Activated gamma-delta T cell (primary cell): ENCODE measurements around the gene NALF2.
A peak's percentile ranks its signal among the peaks of the same experiment; 100 is the strongest.

Experiments
- DNase-seq: peaks from one replicate; lab custom pipeline; 2025; lab: John Stamatoyannopoulos, UW

The NALF2 gene

DNA sequence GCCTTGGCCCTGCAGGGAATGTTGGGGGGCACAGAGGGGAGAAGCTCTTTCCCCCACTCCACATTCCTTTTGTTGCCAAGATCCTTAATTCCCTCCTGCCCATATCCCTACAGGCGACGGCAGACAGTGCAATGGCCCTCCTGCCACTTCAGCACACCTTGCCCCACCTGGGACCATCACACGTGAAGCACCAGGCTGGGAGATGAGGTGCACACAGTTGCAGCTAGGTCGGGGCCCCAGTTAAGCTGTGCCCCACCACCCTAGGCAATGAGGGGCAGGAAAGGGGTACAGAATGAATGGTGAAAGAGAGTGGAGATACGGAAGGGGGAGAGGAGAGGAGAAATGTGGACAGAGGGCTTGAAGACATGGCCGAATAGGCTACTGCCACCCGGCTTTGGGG, 26.2 kb downstream of the NALF2 start:
- no peak for DNase-seq

DNA sequence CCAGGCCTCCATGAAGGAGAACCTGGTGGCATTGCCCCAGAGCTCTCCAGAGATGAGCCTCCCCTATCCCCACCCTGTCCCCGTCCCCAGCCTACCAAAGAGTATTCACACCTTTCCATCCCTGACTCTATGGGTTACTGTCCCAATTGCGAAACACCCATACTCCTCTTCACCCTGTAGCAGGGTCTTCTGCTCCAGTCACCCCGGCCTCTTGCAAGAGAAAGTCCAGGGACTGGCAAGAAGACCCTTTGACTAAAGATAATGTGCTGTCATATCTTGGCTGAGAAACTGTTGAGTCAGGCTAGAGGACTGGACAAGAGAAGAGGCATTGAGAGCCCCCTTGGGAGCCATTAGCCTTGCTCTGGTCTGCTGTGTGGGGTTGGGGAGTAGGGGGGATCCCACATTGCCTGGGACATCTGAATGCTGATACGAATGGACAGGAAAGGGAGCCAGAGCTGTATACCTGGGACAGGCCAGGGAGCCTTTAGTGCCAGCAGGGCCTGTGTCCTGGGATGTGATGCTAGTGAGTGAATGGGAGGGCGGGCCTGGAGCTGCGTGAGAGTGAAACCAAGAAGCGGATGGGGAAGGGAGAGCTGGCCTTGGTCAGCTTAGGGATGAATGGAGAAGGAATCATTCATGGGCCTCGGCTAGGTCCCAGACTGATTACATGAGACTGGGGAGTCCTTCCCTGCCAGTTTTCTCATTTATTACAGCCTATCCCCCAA, 27.1 kb downstream of the NALF2 start:
- DNase-seq = no peak

DNA sequence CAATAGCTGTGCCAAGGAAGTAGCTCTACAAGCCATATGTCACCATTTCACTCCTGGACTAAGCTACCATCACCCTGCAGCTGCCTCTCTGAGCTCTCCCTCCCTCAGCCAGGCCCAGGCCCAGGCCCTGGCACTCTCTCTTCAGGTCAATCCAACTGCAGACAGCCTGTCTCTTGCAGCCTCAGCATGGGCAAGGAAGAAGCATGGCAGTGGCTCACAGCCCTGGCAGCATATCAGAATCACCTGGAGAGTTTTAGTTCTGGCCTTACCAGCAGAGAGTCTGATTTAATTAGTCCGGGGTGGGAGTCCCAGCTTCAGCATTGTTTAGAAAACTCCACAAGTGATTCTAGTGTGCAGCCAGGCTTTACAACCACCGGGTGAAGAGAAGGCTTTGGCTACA, 31.5 kb downstream of the NALF2 start:
- DNase-seq = no peak

DNA sequence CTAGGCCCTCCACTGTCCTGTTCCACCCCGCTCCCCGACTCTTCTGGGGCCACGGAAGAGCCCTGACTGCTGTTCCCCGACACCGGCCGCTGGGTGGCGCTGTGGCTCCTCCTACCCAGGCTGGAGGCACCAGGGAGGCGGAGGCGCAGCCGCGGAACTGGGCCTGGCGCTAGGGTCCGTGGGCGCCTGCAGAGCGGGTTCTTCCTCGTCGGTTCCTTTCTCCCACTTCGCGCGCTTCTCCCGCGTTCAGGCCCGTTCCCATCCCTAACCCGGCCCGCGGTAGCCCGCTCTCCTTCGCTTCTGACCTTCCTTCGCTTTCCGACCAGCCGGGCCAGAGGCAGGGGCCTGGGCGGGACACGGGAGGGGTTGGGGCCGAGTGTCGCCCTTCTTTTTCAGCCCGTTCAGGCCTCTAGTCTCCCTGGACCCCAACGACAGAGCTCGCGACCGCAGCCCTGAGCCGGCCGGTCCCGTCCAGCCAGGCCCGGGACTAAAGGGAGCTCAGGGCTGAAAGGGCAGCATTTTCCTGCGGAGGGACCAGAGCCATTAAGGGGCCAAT, 34.3 kb downstream of the NALF2 start:
- peak; percentile 21 for DNase-seq

DNA sequence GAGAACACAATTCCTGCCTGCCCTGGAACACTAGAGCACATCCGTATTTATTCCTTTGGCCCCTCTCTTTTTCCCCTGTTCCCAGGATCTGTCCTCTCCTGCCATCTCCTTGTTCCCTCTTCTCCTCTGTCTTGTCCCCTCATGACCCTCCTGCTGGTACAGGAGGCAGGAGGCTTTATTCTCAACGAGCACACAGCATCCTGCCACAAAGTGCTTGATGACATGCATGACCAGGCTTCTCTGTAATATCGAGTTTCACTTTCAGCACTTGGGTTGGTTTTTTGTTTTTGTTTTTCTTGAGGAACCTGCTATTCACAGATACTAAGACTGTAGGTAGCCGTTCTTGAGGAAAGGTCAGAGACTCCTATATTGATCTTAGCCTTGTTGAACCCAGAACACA, 35.3 kb downstream of the NALF2 start:
- no peak for DNase-seq

DNA sequence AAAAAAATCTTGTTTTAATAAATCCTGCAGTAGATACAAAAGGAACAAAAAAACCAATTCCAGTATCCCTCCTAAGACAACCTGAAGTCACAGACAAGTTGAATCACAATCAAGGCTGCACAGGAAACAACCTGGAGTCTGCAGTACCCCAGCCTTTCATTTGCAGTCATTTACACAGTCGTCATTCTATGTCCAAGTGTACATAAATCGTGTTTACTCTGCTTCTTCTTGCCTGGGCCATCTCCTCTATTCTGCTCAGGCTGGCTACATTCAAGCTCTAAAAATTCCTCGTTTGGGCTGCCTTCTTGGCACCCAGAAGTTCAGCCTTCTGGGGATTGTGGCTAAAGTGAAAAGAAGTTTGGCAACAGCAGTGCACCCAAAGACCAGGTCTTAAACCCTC, 37.8 kb downstream of the NALF2 start:
- no peak for DNase-seq

DNA sequence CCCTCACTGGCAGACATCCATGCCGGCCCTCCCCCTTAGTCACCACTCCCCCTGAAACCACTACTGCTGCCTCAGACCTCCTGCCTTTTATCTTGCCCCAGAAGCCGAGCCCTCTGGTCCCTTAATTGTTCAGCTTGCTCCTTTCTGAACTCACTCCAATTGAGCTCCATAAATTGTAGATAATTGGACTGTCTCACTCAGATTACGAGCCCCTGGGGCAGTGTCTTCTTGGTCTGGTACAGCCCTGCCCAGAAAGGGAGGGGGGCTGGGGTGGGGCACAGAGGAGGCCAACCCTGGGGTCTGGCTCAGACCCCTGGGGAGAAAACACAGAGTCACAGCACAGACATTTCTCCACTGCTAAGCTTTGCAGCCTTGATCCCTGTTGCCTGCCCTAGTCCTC, 39.4 kb downstream of the NALF2 start:
- no peak for DNase-seq

DNA sequence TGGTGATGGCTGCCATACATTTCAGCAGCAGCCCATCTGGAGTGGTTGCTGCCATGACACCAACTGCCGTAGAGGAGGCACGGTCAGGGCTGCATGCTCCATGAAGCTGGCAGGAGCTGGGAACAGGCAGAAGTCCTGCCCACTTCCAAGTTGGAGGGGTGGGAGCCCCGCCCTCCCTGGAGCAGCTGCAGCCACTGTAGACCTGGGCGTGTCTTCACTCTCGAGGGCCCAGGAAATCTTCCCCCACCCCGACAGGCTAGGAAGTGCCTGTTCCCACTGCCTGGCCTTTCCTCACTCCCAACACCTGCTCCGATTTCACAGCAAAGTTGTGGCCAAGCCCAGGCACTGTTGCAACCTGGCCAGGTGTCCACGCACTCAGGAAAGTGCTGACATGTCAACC, 42.3 kb downstream of the NALF2 start:
- DNase-seq = no peak

DNA sequence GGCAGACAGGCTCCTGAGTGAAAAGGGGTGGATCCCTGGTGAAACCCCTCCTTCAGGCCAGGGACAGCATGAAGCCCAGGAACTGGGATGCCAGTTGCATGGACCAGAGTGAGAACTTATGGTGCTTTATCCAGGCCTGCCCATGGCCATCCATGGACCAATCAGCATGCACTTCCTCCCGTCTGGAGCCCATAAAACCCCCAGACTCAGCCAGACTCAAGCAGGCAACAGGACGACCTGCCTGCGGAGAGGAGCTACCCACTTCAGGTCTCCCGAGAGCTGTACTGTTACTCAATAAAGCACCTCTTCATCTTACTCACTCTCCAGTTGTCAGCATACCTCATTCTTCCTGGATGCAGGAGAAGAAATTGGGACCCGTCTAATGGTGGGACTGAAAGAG, 42.9 kb downstream of the NALF2 start:
- no peak for DNase-seq

DNA sequence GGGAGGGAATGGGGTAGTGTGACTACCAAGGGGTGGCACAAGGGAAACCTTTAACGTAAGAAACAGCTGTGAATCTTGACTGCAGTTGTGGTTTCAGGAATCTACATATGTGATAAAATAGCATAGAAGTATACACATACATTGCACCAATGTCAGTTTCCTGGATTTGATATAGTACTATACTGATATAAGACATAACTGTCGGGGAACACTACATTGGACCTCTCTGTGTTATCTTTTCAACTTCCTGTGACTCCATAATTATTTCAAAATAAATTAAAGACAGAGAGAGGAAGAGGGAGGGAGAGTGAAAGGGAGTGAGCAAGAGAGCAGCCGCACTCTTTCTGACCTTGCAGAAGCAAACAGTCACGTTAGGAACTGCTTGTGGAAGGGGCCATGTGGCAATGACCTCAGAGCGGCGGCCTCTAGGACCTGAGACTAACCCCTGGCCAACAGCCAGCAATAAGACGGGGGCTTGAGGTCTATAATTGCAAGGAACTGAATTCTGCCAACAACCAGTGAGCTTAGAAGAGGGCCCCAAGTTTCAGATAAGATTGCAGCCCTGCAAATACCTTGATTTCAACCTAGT, 47.4 kb downstream of the NALF2 start:
- DNase-seq = no peak

DNA sequence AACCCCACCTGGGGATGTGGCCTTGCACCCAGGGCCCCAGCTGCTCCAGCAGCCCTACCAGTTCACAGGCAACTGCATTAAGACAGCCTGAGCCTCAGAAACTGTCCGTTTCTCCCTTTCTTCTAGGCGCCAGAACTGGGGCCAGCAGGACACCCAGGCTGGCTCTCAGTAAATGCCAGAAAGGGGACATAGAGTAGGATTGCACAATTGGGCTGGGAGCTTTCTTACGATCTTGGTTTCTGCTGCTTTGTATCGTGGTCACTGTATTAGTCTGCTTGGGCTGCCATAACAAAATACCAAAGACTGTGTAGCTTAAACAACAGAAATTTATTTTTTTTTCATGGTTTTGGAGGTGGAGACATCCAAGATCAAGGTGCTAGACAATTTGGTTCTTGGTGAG, 48.4 kb downstream of the NALF2 start:
- DNase-seq = no peak
